Activated T-cell treated with anti-CD3 and anti-CD28 coated beads for 48 hours (primary cell): ENCODE measurements around the gene ZFP14.
"Not testable (repeated sequence)": the region's sequence is repeated elsewhere in the genome, so short reads cannot be mapped to it uniquely, and the experiment has no call there.

Source experiments
- DNase-seq: peaks from one replicate; pipeline ENCODE4 v3.0.0-alpha.2; 2020; ENCODE audit warnings: low read depth

ZFP14 gene

GRCh38 chr19:36331353-36332228 lies 47.4 kb downstream of the ZFP14 start:
- DNase-seq = peak; percentile 43

- DNase-seq = no peak
Measured at GRCh38 chr19:36330216-36330615, 48.8 kb downstream of the ZFP14 start.

- not testable (repeated sequence) for DNase-seq
Measured at GRCh38 chr19:36329534-36329933, 49.5 kb downstream of the ZFP14 start.

- not testable (repeated sequence) for DNase-seq
Measured at GRCh38 chr19:36326649-36327048, 52.4 kb downstream of the ZFP14 start.

GRCh38 chr19:36315164-36315563 lies 63.8 kb downstream of the ZFP14 start:
- not testable (repeated sequence) for DNase-seq

GRCh38 chr19:36314053-36314452 lies 64.9 kb downstream of the ZFP14 start:
- not testable (repeated sequence) for DNase-seq

GRCh38 chr19:36311098-36311760 lies 67.8 kb downstream of the ZFP14 start:
- not testable (repeated sequence) for DNase-seq

GRCh38 chr19:36310416-36310990 lies 68.5 kb downstream of the ZFP14 start:
- not testable (repeated sequence) for DNase-seq

- not testable (repeated sequence) for DNase-seq
Measured at GRCh38 chr19:36309759-36310158, 69.2 kb downstream of the ZFP14 start.

GRCh38 chr19:36309309-36309708 lies 69.7 kb downstream of the ZFP14 start:
- DNase-seq = not testable (repeated sequence)

- DNase-seq = not testable (repeated sequence)
Measured at GRCh38 chr19:36292317-36292716, 86.7 kb downstream of the ZFP14 start.
